GM18498 (cell line): ENCODE measurements around the gene MBD6.
"Not testable (repeated sequence)": the region's sequence is repeated elsewhere in the genome, so short reads cannot be mapped to it uniquely, and the experiment has no call there.

ENCODE experiments used
- ATAC-seq: cut with Tn5 transposase; IDR thresholded peaks from one replicate; pipeline ENCODE4 v1.9.1; 2021; ENCODE audit warnings: mild to moderate bottlenecking, moderate library complexity; ENCODE audit not compliant: unreplicated experiment

Gene MBD6

DNA sequence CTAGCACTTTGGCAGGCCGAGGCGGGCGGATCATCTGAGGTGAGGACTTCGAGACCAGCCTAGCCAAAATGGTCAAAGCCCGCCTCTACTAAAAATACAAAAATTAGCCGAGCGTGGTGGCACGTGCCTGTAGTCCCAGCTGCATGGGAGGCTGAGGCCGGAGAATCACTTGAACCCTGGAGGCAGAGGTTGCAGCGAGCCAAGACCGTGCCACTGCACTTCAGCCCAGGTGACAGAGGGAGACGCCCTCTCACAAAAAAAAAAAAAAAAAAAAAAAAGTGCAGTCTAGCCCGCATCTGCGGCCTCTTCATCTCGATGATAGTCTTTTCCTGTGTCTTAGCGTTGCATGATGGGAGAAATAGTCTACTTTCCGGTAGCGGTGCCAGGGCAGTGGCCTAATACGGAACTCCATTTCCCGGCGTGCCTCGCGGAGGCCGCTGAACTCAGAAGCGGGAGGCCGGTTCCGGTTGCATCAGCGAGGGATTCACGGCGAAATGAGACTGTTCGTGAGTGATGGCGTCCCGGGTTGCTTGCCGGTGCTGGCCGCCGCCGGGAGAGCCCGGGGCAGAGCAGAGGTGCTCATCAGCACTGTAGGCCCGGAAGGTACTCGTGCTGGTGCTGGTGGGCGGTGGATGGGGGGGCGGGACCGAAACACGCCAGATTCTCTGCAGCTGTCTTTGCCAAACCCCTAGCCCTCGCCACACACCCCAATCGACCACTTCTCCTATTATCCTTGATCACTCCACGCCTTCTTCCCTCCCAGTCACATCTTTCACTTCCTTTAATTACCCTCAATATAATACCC, 34.8 kb upstream of the MBD6 start, which contains the start of gene MARS1:
Gene MARS1 (plus strand): TSS at position 472 of the 805 bp plus-strand sequence. CDS start 23 bp downstream, at position 495.
- ATAC-seq, result peak; percentile 94

DNA sequence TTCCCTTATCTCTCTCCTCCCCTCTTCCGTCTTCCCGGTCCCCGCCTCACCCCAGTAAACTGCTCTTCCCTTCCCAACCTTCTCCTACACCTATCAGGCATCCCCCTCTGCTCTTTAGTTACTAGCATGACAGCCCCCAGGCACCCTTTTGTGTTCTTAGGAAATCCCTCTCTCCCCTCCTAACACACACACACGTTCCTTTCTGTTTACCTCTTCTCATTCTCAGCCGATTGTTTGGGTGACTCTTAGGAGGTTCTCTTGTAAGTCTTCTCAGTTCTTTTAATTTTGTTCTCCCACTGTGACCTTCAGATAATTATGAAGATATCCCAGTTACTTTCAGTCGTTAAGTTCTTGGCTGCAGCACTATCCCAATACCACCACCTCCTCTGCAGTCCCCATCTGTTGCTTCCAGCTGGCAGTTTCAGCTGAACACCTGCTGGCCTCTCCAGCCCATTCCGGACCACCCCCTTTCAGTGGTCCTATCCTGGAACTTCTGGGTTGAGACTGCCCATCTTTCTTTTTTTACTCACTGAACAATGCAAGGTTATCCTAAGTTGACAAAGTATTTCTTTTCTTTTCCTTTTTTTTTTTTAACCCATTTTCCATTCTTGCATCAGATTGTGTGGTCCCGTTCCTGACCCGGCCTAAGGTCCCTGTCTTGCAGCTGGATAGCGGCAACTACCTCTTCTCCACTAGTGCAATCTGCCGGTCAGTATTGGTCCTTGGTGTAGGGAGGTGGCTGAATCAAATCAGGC, 34.0 kb upstream of the MBD6 start:
- peak; percentile 5 for ATAC-seq

DNA sequence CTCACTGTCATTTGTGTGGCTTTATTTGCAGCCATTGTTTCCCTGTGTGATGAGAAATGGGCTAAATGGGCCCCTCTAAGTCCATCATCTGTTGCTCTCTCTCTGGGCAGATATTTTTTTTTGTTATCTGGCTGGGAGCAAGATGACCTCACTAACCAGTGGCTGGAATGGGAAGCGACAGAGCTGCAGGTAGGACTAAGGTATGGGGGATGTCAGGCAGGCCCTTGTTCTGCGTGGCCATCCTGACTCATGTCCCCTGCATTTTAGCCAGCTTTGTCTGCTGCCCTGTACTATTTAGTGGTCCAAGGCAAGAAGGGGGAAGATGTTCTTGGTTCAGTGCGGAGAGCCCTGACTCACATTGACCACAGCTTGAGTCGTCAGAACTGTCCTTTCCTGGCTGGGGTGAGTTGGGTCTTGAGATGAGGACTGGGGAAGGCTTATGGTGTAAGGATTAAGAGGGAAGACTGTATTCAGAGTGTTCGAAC, 33.4 kb upstream of the MBD6 start:
- no peak for ATAC-seq

DNA sequence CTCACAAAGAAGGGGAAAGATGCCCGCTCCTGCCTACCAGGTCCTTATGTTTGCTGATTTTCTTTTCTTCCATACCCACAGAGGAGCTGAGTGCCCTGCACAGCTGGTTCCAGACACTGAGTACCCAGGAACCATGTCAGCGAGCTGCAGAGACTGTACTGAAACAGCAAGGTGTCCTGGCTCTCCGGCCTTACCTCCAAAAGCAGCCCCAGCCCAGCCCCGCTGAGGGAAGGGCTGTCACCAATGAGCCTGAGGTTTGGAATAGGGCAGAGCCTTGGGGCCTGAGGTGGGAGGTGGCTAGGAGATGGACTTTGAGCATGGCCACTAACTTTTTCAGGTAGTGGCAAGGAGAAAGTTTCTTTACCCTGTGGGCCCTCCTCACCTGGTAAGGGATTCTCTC, 32.5 kb upstream of the MBD6 start:
- ATAC-seq, result no peak

DNA sequence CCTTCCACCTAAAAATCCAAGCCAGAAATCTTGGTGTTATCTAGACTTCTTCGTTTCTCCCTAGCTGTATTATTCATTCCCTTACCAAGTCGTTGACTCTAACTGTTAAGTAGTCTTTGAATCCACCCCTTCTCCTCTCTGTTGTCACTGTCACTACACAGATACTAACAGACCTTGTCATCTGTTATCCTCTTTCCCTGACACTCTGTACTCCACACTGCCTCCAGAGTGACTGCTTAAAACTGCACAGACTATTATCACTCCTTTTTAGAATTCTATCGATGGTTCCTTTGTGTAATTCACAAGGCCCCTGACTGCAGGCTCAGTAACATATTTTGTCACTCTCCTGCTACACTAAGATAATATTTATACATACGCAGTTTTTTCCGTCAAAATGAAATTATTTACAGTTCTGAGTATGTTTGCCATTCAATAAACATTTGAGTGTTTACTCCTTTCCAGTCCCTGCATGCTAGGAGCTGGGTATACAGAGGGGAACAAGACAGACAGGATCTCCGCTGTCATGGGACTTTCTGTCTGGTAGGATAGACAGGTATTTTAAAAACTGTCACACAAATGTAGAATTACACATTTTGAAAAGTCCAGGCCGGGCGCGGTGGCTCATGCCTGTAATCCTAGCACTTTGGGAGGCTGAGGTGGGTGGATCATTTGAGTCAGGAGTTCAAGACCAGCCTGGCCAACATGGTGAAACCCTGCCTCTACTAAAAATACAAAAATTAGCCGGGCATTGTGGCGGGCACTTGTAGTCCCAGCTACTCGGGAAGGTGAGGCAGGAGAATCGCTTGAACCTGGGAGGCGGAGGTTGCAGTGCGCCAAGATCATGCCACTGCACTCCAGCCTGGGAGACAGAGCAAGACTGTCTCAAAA, 31.0 kb upstream of the MBD6 start:
- ATAC-seq, result no peak

DNA sequence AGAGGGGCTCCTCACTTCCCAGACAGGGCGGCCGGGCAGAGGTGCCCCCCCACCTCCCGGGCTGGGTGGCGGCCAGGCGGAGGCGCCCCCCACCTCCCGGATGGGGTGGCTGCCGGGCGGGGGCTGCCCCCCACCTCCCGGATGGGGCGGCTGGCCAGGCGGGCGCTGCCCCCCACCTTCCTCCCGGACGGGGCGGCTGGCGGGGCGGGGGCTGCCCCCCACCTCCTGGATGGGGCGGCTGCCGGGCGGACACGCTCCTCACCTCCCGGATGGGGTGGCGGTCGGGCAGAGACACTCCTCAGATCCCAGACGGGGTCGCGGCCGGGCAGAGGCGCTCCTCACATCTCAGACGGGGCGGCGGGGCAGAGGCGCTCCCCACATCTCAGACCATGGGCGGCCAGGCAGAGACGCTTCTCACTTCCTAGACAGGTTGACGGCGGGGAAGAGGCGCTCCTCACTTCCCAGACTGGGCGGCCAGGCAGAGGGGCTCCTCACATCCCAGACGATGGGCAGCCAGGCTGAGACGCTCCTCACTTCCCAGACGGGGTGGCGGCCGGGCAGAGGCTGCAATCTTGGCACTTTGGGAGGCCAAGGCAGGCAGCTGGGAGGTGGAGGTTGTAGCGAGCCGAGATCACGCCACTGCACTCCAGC, 27.4 kb upstream of the MBD6 start:
- ATAC-seq, result not testable (repeated sequence)

DNA sequence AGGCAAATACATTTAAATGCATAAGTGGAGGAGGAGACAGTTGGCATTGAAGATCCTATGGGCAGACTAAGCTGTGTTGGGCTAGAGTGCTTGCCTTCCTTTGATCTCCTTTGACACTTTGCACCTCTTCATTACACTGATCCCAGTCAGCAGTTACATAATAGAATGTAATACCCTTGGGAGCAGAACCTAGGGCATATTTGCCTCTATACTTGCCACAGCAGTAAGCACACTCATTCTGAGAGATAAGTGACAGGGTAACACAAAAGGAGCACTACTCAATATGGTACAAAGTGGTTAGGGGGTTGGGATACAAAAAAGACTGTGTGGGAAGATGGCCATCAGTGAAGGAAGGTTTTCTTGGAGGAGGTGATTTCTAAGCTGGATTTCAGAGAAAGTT, 25.8 kb upstream of the MBD6 start:
- ATAC-seq, result no peak

DNA sequence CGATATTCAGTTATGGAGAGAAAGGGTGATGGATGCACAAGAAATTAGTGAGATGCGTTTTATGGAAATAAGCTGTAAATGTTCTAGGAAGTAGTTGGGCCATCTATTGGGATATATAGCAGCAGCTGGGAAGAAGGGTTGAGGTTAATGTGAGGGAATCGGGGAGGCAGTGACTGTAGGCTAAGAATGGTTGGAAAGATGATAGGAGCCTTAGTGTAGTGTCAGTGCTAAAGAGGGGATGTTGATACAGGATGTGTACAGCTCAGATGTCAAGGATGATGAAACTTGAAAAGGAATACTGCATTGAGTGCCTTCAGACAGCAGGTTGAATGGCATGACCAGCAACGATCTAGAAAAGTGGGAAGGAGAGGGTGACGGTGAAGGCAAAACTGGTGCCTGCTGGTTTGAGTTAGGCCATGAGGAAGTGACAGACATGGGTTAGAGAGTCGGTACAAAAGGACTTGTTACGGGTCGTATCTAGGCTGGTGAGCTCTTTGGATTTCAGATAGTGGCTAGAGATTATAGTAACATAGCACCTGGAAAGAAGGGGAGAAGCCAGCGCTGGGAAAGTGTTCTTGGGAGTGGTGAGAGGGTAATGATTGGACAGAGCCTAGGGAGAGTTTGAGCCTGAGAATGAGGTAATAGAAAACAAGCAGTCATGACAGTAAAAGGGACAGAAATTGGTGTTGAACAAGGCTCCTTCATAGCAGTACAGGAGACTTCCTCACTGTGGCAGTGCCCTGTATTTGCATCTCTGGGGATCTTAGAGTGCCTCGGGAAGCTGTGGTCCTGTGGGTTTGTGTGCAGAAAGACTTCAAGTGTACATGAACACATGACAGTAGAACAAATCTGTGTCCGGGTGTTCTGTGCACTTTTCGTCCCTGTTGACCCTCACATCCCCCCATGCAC, 25.1 kb upstream of the MBD6 start:
- ATAC-seq, result no peak

DNA sequence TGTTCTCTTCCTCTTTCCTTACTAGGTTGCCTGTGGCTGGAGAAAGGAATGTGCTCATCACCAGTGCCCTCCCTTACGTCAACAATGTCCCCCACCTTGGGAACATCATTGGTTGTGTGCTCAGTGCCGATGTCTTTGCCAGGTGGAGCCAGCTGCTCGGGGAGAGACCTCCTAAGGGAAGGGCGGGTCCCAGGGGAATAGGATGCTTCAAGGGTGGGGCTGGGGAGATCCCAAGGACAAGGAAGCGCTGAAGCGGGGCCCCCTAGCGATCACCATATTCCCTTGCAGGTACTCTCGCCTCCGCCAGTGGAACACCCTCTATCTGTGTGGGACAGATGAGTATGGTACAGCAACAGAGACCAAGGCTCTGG, 24.5 kb upstream of the MBD6 start:
- ATAC-seq, result no peak

DNA sequence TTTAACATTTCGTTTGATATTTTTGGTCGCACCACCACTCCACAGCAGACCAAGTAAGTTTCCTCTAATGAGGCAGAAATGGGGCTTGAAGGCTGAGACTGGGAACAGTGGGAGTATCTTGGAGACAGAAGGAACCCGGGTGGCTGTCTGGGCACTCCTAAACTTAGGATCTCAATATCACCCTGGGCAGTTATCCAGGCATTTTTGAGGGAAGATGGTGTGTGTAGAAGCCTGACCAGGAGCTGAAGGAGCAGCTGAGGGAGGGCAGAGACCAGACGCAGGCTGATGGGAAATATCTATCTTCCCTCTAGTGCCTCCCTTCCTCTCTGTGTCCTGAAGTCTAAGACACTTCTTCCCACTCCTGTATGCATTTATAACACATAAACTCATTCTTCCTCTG, 24.1 kb upstream of the MBD6 start:
- no peak for ATAC-seq

DNA sequence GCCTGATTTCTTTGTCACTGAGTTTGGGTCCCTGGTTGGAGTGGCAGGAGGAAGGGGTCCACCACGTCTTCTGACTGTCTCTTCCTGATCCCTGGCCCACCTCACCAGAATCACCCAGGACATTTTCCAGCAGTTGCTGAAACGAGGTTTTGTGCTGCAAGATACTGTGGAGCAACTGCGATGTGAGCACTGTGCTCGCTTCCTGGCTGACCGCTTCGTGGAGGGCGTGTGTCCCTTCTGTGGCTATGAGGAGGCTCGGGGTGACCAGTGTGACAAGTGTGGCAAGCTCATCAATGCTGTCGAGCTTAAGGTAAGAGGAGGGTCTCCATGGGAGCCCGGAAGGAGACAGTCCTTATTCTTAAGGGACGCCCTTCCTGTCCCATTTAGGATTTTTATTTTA, 22.4 kb upstream of the MBD6 start:
- ATAC-seq, result no peak

DNA sequence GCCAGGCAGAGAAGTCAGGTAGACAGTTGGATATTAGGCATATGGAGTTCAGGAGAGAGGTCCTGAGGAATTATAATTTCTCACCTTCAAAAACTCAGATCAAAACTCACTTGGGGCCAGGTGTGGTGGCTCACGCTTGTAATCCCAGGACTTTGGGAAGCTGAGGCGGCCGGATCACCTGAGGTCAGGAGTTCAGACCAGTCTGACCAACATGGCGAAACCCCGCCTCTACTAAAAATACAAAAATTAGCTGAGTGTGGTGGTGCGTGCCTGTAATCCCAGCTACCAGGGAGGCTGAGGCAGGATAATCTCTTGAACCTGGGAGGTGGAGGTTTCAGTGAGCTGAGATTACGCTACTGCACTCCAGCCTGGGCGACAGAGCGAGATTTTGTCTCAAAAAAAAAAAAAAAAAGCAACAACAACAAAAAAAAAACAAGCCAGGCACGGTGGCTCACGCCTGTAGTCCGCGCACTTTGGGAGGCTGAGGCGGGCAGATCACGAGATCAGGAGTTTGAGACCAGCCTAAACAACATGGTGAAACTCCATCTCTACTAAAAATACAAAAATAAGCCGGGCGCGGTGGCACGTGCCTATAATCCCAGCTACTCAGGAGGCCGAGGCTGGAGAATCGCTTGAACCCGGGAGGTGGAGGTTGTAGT, 20.2 kb upstream of the MBD6 start:
- ATAC-seq, result not testable (repeated sequence)

DNA sequence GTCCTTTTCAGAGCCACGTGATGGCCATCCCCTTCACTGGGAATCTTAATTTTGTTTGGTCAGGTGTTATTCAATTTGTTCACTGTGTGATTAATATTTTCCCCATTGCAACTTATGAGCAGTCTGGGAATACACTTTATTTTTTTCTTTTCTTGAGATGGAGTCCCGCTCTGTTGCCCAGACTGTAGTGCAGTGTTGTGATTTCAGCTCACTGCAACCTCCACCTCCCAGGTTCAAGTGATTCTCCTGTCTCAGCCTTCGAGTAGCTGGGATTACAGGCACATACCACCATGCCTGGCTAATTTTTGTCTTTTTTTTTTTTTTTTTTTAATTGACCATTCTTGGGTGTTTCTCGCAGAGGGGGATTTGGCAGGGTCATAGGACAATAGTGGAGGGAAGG, 16.1 kb upstream of the MBD6 start:
- not testable (repeated sequence) for ATAC-seq

DNA sequence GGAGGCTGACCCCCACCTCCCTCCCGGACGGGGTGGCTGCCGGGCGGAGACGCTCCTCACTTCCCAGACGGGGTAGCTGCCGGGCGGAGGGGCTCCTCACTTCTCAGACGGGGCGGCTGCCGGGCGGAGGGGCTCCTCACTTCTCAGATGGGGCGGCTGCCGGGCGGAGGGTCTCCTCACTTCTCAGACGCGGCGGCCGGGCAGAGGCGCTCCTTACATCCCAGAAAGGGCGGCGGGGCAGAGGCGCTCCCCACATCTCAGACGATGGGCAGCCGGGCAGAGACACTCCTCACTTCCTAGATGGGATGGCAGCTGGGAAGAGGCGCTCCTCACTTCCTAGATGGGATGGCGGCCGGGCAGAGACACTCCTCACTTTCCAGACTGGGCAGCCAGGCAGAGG, 14.8 kb upstream of the MBD6 start:
- ATAC-seq, result not testable (repeated sequence)

DNA sequence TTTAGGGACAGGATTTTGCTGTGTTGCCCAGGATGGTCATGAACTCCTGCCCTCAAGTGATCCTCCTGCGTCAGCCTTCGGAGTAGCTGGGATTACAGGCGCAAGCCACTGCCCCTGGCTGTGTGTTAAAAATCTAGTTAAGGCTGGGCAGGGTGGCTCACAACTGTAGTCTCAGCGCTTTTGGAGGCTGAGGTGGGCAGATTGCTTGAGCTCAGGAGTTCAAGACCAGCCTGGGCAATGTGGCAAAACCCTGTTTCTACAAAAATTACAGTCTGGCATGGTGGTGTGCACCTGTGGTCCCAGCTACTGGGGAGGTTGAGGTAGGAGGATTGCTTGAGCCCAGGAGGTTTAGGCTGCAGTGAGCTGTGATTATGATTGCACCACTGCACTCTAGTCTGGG, 11.5 kb upstream of the MBD6 start:
- no peak for ATAC-seq

DNA sequence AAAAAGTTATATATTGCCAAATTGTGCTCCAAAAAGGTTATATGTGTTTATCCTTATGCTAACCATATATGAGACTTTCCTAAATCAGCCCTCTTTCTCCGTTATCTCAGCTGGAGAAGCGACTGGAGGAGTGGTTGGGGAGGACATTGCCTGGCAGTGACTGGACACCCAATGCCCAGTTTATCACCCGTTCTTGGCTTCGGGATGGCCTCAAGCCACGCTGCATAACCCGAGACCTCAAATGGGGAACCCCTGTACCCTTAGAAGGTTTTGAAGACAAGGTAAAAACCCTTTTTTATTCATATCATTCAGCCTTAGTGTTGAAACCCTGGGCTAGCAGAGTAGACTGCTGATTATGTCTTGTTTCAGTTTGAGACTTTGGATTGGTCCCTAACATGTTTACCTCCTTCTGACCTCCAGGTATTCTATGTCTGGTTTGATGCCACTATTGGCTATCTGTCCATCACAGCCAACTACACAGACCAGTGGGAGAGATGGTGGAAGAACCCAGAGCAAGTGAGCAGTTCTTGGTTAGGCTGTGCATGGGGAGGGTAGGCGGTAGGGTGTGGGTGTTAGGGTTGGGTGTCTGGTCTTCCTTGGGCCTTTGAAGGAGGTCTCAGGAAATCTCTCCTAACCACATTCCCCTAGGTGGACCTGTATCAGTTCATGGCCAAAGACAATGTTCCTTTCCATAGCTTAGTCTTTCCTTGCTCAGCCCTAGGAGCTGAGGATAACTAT, 10.9 kb upstream of the MBD6 start:
- ATAC-seq, result no peak

DNA sequence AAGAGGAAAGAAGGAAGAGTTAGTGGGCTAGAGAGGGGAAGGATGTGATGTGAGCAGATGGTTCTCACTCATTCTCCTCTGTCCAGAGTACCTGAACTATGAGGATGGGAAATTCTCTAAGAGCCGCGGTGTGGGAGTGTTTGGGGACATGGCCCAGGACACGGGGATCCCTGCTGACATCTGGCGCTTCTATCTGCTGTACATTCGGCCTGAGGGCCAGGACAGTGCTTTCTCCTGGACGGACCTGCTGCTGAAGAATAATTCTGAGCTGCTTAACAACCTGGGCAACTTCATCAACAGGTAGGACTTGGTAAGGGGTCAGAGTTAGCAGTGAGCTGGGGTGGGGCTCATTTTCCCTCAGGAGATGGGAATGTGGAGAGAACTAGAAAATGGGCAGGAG, 10.0 kb upstream of the MBD6 start:
- ATAC-seq, result no peak

DNA sequence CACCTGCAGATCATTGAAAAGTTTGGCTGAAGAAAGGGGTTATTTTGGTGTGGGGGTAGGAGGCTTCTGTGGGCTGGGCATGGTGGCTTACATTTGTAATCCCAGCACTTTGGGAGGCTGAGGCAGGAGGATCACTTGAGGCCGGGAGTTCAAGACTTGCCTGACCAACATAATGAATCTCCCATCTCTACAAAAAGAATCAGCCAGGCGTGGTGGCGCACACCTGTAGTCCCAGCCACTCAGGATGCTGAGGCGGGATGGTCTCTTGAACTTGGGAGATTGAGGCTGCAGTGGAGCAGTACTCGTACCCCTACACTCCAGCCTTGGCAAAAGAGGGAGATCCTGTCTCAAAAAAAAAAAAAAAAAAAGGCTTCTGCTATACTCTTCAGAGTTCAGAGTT, 9.4 kb upstream of the MBD6 start:
- no peak for ATAC-seq
